Effector memory CD4-positive, alpha-beta T cell (primary cell): ENCODE measurements around the gene WDFY4.

ENCODE experiments used
- DNase-seq, 3 donors: peaks; one replicate each; pipeline ENCODE4 v3.0.0-alpha.2; 2020
- H3K27ac ChIP-seq: 2 replicates; pipeline ENCODE4 v1.7.0; 2013; ENCODE audit warnings: mild to moderate bottlenecking, low read length, moderate library complexity; ENCODE audit not compliant: insufficient read depth, poor library complexity, severe bottlenecking
- H3K27me3 ChIP-seq: replicated peaks from 2 replicates; pipeline ENCODE4 v1.7.0; 2013; ENCODE audit warnings: mild to moderate bottlenecking, low read length; ENCODE audit not compliant: insufficient read depth, control insufficient read depth, poor library complexity, severe bottlenecking
- H3K36me3 ChIP-seq: 2 replicates; pipeline ENCODE4 v1.7.0; 2013; ENCODE audit warnings: mild to moderate bottlenecking, low read length, moderate library complexity; ENCODE audit not compliant: control insufficient read depth, insufficient read depth
- H3K4me1 ChIP-seq: 2 replicates; pipeline ENCODE4 v1.7.0; 2013; ENCODE audit warnings: low read length, mild to moderate bottlenecking; ENCODE audit not compliant: control insufficient read depth, insufficient read depth, poor library complexity, severe bottlenecking
- H3K4me3 ChIP-seq: 2 replicates; pipeline ENCODE4 v1.7.0; 2013; ENCODE audit warnings: low read length, low read depth, mild to moderate bottlenecking; ENCODE audit not compliant: insufficient read depth, poor library complexity, severe bottlenecking
- H3K9me3 ChIP-seq: 2 replicates; pipeline ENCODE4 v1.7.0; 2013; ENCODE audit warnings: mild to moderate bottlenecking, low read length, moderate library complexity; ENCODE audit not compliant: control insufficient read depth

The WDFY4 gene

GRCh38 chr10:48751730-48752129 is 67.1 kb downstream of the WDFY4 start:
- Histone ChIP-seq H3K4me1 (no peaks in the 10 kb centered on the region), H3K27ac (no peak overlapping the region), H3K4me3 (no peak overlapping the region), H3K27me3 (no peaks in the 10 kb centered on the region), H3K36me3 (no peaks in the 10 kb centered on the region), H3K9me3 (no peaks in the 10 kb centered on the region)
- DNase-seq = no peak

- no peaks in the 10 kb centered on the region for H3K27me3 ChIP-seq
- DNase-seq = no peak
- no peaks in the 10 kb centered on the region for H3K9me3 ChIP-seq
- no peak overlapping the region for H3K27ac ChIP-seq
- H3K36me3 ChIP-seq = no peaks in the 10 kb centered on the region
- no peaks in the 10 kb centered on the region for H3K4me1 ChIP-seq
- H3K4me3 ChIP-seq = no peak overlapping the region
Measured at GRCh38 chr10:48758411-48758810, 73.7 kb downstream of the WDFY4 start.

GRCh38 chr10:48759113-48759901 is 74.6 kb downstream of the WDFY4 start:
- DNase-seq = no peak

GRCh38 chr10:48760983-48761382 is 76.3 kb downstream of the WDFY4 start:
- Histone ChIP-seq H3K27ac (no peak overlapping the region), H3K4me1 (no peaks in the 10 kb centered on the region), H3K36me3 (no peaks in the 10 kb centered on the region), H3K4me3 (no peak overlapping the region), H3K9me3 (no peaks in the 10 kb centered on the region), H3K27me3 (no peaks in the 10 kb centered on the region)
- DNase-seq = no peak

More at GRCh38 chr10:48759113-48759901, 74.6 kb downstream of the WDFY4 start:
- Histone ChIP-seq H3K4me3 (no peak overlapping the region), H3K27ac (no peak overlapping the region), H3K9me3 (no peaks in the 10 kb centered on the region), H3K4me1 (no peaks in the 10 kb centered on the region), H3K27me3 (no peaks in the 10 kb centered on the region), H3K36me3 (no peaks in the 10 kb centered on the region)

GRCh38 chr10:48762064-48763042 is 77.7 kb downstream of the WDFY4 start:
- no peak overlapping the region for H3K4me3 ChIP-seq
- no peak for DNase-seq
- no peak overlapping the region for H3K27ac ChIP-seq
- no peaks in the 10 kb centered on the region for H3K4me1 ChIP-seq
- no peaks in the 10 kb centered on the region for H3K36me3 ChIP-seq
- no peaks in the 10 kb centered on the region for H3K9me3 ChIP-seq
- H3K27me3 ChIP-seq = no peaks in the 10 kb centered on the region

GRCh38 chr10:48763403-48763965 is 78.8 kb downstream of the WDFY4 start:
- H3K36me3 ChIP-seq = no peaks in the 10 kb centered on the region
- DNase-seq = no peak
- no peaks in the 10 kb centered on the region for H3K27me3 ChIP-seq
- H3K27ac ChIP-seq = no peak overlapping the region
- H3K4me3 ChIP-seq = no peak overlapping the region
- H3K4me1 ChIP-seq = no peaks in the 10 kb centered on the region
- no peaks in the 10 kb centered on the region for H3K9me3 ChIP-seq

- Histone ChIP-seq H3K4me3 (no peak overlapping the region), H3K36me3 (no peaks in the 10 kb centered on the region), H3K4me1 (no peaks in the 10 kb centered on the region), H3K27ac (no peak overlapping the region), H3K27me3 (no peaks in the 10 kb centered on the region), H3K9me3 (no peaks in the 10 kb centered on the region)
- DNase-seq = no peak
Measured at GRCh38 chr10:48764486-48764885, 79.8 kb downstream of the WDFY4 start.

GRCh38 chr10:48765039-48765438 is 80.4 kb downstream of the WDFY4 start:
- no peak overlapping the region for H3K27ac ChIP-seq
- no peaks in the 10 kb centered on the region for H3K27me3 ChIP-seq
- no peaks in the 10 kb centered on the region for H3K36me3 ChIP-seq
- no peaks in the 10 kb centered on the region for H3K4me1 ChIP-seq
- H3K9me3 ChIP-seq = no peaks in the 10 kb centered on the region
- no peak overlapping the region for H3K4me3 ChIP-seq
- DNase-seq = no peak

- Histone ChIP-seq H3K4me1 (no peaks in the 10 kb centered on the region), H3K27ac (no peak overlapping the region), H3K9me3 (no peaks in the 10 kb centered on the region), H3K4me3 (no peak overlapping the region), H3K27me3 (no peaks in the 10 kb centered on the region), H3K36me3 (no peaks in the 10 kb centered on the region)
- DNase-seq = no peak
Measured at GRCh38 chr10:48765527-48765926, 80.9 kb downstream of the WDFY4 start.
